Stimulated activated CD4-positive, alpha-beta T cell treated with anti-CD3 and anti-CD28 coated beads, Interleukin-4, amount 100 ng/mL, for 24 hours (primary cell): Measurements from ENCODE around the gene COLQ.
"Not testable (repeated sequence)": the region's sequence is repeated elsewhere in the genome, so short reads cannot be mapped to it uniquely, and the experiment has no call there.

Source experiments
- DNase-seq: peaks from one replicate; pipeline ENCODE4 v3.0.0-alpha.2; 2020

Gene COLQ

DNA sequence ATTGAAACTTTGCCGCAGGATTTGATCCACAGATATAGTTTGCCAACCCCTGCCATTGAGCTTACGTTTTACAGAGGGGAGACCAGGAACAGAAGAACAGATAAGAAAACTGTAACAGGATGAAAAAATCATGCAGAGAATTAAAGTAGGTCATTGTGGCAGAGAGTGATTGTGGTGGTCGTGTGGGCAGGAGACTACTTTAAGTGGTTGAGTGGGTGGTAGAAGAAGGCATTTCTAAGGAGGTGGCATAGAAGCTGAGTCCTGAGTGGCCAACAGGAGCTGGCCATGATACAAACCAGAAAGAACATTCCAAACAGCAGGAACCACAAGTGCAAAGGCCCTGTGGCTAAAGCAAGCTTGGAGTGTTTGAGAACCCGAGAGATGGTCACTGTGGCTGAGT, 34.5 kb downstream of the COLQ start:
- DNase-seq, result no peak

DNA sequence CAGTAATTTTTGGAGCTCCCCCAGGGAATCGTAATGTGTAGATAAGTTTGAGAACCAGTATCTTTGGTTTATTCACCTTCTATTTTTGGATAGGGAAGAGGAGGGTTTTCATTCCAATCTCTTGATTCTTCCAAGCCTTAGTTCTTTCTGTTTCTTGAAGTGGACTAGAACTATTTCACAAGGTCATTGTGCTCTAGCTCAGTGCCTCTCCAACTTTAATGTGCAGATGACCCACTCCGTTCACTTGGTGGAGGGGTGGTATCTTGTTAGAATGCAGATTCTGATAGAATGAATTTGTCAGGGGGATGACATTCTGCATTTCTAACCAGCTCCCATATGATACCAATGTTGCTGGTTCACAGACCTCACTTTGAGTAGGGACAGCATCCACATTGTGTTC, 35.5 kb downstream of the COLQ start:
- DNase-seq, result no peak

DNA sequence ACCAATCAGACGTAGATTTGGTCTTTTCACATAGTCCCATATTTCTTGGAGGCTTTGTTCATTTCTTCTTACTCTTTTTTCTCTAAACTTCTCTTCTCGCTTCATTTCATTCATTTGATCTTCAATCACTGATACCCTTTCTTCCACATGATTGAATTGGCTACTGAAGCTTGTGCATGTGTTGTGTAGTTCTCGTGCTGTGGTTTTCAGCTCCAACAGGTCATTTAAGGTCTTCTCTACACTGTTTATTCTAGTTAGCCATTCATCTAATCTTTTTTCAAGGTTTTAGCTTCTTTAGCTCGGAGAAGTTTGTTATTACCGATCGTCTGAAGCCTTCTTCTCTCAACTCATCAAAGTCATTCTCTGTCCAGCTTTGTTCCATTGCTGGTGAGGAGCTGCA, 37.0 kb downstream of the COLQ start:
- DNase-seq, result not testable (repeated sequence)

DNA sequence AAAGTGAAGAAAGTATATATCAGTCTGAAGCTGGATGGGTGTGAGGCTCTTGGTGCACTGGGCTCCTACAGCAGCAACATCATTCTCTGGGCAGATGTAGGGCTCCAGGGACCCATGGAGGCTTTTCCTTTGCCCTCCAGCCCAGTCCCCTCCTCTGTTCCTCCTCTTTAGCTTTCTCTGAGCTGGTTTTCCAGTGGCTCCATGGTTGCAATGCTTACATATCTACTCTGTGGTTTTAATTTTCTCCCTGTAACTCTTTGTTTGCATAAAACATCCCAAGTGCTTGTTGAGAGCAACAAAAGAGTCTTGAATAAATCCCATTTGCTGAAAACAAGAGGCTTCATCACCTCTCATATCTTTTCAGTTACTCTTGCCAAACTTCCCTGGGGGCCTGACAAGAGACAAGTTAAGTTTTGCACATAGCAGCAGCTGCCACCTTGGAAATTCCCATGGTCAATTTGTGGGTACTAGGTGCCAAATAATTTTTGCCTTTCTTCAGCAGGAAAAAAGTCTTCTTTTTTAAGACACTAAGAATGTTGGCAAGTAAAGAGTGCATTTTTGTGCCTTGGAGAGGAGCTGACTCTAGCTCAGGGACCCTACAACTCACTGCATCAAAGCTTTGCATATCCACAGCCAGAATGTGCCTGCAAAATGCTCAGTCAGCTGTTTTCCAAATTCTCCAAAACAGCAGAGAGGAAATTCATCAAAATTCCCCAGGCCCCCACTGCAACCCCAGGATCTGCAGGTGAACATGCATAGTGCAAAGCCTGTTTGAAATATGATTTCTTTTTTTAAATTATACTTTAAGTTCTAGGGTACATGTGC, 41.9 kb downstream of the COLQ start:
- no peak for DNase-seq

DNA sequence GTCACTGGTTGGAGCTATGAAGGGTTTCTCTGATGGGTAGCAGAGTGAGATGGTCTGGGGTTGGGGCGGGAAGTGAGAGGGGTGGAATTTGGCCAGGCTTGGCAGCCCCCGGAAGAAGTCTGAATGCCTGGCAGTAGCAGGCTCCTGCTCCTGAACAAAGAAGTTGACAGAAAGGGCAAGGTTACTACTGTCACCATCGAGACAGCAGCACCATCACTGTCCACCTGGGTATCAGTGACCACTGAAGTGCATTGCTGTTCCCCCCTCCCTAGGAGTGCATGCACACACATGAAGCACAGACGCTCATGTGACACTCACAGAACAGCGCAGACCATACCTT, 42.9 kb downstream of the COLQ start:
- DNase-seq, result no peak

DNA sequence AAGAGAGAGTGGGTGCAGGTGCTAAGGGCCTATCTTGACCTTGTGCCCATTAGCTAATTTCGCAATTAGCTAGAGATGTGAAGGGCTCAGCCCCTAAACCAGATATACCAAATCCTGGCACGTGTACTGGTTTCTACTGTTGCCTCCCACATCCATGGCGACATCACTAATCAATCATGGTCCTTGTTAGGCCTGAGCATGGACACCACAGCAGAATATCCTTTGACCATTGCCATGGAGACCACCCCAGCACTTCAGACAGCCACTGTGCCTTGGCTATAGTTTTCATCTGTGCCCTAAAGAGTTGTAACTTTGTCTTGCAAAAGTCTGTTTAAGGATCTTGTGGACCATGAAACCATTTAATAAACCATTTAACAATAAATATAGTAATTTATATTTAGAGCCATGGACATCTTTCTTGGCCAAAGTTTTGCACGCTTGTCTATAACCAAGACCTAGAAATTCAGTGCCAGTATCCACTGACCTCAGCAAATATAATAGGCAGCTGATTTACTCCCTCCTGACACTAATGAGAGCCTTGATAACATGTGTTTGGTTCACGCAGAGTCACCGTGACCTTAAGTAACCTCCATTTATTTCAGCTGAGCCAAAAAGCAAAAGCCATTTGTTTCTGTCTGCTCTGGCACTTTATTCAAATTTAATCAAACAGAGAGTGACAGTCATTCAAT, 43.4 kb downstream of the COLQ start:
- DNase-seq, result no peak

DNA sequence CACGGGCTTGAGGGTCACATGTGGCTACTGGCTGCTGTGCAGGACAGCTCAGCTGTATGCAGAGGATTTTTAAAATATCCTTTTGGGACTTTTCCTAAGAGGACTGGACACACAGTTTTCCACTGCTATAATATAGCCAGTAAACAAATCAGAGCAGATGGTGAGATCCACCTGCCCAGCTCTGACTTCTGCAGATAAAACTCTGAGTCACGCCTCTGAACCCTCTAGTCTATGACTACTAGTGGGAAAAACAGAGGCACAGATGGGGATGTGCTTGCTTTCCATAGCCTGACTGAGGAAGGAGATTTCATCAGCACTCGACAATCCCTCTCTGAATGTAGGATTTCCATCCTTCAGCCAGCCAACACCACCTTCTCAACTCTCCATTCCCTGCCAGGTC, 45.1 kb downstream of the COLQ start:
- DNase-seq, result no peak

DNA sequence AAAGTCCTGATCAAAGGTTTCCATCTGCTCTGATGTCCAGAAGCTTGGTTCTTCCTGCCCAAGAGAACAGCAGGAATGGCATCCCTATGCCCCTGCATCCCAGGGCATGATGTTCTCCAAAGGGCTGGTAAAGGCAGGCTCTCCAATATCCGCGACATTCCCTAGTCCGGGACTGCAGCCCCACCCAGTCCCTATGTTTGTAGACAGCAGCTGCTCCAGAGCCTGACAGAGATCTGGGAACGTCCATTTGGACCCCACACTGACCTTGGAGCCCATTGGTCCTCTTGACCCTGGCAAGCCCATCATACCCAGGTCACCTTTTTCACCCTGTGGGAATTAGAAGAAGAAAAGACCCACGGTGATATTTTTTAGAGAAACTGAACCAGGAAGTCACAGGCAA, 46.3 kb downstream of the COLQ start:
- no peak for DNase-seq

DNA sequence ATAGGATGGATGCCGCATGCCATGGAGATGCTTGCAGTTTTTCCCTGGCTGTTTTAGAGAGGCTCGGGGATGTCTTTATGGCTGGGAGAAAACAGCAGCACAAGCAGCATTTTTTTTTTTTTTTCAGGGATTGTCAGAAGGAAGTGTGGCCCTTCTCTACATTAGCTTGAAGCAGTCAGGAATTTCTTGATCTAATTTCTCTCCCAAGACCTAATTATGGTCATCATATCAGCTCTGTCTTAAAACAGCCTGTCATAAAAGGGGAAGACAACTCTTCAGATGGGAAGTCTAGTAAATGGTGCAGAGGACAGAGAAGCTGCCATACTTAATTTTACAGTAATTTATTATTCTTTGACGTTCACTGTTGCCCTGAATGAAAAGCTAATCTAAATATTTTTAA, 49.6 kb downstream of the COLQ start:
- no peak for DNase-seq

DNA sequence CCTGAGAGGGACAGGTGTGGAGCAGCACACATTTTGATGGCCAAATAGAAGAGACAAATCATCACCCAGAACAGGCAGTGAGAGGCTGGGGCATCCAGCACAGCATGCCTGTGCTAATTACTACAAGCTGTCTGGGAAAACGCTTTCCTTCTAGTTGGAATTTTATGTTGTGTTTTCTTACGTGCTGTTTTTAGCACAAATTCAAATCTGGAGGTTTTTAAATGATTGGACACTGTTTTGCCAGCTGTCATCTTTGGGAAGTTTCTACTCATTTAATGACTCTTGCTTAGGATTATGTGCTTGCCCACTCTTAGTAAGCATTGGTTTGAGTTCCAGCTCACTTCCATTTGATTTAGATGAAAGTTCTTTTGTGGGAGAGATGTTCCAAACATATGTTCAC, 50.7 kb downstream of the COLQ start:
- DNase-seq, result no peak

DNA sequence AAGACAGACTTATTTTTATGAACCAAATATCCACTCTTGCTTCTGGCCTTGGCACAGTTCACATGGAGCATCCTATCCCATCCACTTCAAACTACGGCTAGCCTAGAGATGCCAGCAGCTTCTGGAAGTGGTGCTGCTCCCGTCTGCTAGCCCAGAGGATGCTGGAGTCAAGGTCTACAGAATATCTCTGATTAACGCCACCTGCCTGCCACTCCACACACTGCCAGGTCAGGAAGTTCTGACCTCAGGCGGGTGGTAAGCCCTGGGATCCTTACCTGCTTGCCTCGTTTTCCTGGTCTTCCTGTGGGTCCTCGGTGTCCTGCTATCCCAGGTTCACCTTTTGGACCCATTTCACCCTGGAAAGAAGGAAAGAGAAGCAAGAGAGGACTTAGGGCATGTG, 51.2 kb downstream of the COLQ start:
- no peak for DNase-seq

DNA sequence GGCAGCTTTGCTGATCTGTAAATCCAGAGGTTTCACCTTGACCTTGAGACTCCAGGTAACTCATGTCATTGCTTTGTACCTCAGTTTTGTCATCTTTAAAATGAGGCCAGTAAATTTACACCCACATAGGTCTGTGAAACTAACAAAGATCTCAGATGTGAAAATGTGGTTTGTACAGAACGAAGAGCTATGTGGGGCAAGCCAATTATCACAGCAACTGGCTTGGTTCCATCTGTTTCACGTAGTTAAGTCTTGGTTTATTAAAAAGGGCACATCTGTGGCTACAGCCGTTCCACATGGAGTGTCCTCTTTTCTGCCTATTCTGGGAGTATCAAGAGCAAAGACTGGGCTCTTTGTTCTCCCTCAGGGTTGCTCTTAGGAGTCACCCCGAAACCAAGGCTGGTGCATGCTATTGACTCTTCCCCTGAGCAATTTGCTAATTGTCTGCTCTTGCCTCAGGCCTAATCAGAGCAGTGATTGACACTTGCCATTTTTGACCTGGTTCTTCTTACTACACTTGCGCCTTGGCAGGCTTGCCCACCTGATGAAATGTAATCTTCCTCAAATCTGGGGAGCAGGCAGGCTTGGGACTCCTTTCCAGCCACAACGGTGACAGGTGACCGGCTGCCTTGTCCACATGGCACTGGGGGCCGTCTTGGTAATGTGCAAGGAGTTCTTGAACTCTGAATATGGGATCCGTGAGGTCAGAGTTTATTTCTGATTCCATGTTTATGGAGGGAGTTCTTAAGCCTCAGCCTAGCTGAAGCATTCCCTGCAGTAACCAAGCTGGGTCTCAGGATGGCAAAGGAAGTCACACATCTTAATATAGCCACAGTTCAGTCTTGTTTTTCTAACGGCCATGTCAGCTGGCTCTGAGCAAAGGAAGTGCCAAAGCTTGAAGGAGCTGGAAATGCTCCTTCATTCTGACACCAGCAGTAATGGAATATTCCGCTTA, 54.0 kb downstream of the COLQ start:
- DNase-seq, result no peak

DNA sequence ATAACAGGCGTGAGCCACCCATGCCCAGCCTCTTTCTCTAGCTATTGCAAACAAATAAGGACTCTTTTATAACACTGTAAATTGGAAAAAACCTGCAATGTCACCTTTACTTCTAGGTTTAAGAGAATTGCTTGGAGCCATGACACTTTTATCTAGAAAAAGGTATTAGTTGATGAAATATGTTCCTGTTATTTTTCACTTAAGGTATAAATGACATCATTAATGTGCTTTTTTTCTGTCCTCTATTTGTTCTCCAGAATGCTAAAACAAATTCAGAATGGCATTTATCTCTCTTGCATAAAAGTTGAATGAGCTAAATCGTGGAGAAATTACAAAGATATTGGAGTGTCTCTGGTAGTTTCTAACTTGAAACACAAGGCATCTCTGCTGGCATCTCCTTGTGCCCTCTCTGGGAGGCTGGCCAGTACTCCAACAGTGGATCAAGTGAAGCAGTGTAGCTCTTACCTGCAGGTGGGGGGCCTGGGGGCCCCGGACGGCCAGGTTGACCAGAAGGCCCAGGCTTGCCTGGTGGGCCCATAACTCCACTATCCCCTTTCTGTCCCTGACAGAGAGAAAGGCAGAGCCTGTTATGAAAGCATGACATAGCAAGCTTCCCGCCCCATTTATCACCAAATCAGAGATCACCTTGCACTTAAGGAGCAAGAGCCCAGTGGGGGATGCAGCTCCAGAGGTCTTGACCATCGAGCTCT, 55.5 kb downstream of the COLQ start:
- DNase-seq, result no peak

DNA sequence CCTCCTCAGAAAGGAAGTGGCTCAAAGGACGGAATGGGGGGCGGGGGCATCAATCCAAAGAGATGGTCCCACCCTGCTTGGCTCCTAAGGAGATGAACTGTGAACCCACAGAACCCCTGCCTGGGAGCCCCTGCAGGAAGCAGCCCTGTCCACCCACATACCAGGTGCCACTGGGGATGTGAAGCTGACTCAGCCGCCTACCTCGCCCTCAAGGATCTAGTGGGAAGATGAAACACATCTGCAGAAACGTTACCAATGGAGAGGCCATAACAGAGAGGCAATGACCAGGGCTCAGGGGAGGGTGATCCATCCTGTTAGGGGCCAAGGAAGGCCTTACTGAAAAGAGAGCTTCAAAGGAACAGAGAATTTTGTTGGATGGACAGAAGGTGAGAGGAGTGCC, 59.1 kb downstream of the COLQ start:
- no peak for DNase-seq

DNA sequence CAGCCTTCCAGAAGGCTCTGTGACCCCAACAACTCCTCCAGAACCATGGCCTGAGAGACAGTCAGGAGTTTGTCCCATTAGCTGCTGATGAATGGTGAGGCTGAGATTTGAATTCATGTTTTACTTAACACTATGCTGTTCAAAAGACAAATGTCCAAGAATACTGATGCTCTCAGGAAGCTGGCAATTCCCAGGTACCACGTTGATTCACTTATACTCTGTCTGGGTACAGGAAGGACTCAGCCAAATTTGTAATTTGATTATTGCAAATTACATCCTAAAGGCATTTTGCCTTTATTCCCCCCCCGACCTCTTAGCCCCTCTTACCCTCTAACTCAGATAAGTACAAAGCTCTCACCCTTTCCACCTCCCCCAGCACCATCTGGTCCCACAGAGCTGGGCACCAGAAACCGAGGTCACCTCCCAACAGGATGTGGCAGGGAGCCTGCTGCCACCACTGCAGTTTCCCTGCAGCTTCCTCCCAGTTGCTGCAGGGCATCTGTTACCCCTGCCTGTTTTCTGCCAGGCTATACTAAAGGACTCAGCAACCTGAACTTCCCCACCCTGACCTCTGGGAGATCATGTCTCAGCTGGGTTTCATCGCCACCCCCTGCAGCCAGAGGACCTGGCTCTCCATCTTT, 60.5 kb downstream of the COLQ start:
- no peak for DNase-seq

DNA sequence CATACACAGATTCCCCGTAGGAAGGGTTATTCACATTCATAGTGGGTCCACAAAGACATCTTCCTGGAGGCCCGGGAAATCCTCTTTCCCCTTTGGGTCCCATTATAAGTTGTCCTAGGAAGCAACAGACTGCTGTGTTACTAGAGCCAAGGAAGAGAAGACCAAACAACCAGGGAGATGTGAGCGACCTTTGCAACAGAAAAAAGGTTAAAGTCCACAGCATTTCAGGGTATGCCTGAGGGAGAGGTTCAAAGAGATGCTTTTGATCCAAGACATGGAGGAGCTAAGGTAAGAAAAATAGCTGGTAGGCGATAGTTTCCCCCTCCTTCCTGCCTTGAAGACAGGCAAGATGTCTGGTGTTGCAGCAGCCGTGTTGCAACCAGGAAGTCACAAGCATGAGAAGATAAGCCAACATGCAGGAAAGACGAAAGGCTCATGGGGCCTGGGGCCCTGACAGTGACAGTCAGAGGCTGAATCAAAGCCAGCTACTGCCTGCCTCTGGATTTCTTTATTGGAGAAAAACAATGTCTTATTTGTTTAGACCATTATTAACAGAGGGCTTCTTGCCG, 63.2 kb downstream of the COLQ start:
- DNase-seq, result no peak

DNA sequence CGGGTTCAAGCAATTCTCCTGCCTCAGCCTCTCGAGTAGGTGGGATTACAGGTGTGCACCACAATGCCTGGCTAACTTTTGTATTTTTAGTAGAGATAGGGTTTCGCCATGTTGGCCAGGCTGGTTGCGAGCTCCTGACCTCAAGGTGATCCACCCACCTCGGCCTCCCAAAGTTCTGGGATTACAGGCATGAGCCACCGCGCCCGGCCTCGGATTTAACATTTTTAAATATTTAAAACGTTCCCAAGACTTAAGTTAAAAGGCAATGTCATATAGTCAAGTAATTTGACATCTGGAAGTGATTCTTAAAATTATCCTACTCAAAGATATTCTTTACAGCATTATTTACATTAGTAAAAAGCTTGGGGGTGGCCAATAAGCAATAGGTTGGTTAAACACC, 64.6 kb downstream of the COLQ start:
- DNase-seq, result not testable (repeated sequence)

DNA sequence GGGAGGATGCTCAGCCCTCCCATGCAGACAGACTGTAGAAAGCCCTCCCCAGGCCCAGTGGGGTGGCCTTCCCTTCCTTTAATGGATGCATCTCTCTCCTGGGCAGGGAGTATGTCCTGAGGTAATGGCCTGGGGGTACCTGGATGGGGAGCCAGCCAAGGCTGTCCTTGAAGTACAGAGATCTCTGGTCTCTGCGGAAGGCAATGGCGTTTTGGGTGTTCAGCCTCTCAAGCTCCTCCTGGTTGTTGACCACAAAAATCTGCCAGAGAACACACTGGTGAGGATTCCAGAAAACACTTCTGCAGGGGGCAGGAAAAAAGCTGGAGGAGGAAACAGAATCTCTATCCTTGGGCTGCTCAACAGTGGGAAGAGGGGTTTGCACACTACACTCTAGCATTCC, 65.2 kb downstream of the COLQ start:
- DNase-seq, result no peak

DNA sequence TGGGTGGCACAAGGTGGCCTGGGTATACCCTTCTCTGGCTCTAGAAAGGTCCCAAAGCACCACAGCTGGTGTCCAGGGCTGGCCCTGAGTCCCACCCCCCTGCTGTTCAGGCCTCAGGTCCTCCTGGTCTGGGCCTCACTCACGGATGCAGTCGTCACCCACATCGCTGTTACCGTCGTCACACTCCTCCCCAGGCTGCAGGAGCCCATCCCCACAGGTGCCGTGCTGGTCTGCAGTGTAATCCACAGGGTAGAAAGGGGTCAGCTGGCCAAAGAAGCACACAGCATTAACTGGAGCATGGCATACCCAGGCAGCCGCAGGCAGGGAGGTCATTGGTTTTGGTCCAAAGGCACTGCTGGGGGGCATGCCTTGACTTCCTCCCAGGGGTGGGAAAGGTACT, 65.8 kb downstream of the COLQ start:
- DNase-seq, result no peak

DNA sequence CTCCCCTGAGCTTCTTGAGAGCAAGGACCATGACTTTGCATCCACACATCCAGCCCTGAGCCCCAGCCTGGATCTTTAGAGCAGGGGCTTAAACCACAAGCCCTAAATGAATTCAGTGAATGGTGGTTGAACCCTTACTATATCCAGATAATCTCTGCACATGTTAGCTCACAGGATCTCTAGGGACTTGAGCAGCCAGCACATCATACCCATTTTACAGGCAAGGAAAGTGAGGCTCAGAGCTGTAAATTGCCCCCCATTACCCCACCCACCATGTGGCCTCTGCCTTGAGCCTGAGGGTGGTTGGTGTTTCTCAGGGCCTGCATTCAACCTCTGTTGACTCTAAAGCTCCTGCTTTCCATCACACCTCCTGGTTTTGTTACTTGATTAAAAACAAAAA, 66.5 kb downstream of the COLQ start:
- no peak for DNase-seq

DNA sequence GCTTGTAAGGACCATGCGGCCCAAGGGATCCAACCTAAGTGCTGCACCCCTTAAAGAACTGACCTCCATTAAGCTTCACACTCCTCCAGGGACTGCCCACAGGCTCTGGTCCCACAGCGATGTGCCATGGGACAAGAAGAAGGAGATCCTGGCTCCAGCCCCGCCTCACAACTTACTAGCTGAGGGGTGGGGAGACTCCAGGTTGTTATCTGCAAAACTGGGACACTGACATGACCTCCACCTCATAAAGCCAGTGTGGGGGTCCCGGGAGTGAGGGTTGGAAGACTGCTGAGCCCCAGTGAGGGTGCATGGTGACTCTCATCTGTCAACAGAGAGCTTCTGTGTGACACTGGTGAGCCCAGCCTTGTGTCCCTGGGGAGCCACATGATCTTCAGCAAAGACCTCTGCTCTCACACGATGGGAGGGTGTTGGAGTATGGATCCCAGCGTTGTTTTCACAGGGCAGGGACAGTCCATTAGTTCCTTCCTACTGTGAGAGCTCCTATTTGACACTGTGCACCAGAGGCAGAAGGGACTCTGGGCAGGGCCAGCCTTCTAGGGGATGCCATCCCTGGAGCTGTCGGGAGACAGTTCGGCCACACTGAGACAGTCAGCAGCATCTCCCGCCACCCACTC, 67.4 kb downstream of the COLQ start:
- no peak for DNase-seq

DNA sequence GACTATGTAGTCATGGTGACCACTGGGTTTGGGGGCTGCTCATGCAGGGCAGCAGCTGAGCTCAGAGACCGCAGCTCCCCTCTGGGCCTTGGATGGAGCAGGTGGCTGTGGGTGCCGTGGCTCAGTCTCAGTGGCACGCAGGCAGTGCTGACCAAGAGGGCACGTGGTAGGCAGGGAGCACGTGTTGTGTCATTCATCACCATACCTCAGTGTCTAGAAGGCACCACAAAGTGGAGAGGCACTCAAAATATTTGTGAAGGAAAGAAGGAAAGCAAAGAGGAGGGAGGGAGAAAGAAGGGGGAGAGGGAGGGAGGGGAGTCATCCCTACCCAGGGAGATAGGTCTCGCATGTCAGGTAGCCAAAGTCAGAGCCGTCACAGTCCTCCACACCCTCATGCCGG, 68.0 kb downstream of the COLQ start:
- no peak for DNase-seq
